Ovary (tissue), 3 donors: ENCODE data around the gene BIRC3.

Source experiments
- CTCF ChIP-seq, 3 donors: fragments of 450-650 bp in 2 of 3; fragments of 200-600 bp in 1 of 3; IDR thresholded peaks; one replicate each; pipeline versions ENCODE4 v1.5.1 to v1.8.0; 2016 to 2022; ENCODE audit warnings: antibody characterized with exemption in 3 of 3, mild to moderate bottlenecking in 1 of 3
- POLR2A ChIP-seq: fragments of 450-650 bp; IDR thresholded peaks from one replicate; pipeline ENCODE4 v1.6.1; 2017; ENCODE audit warnings: antibody characterized with exemption, mild to moderate bottlenecking, moderate library complexity
- donor health status: DM: no; HTN: no; CAD: no.

- TF ChIP-seq POLR2A = no peak
- no peak for TF ChIP-seq CTCF (IDR thresholded peaks at IDR 0.05)
These were observed 26.5 kb downstream of the BIRC3 start for GRCh38 chr11:102343809-102344208.
